Activated naive CD4-positive, alpha-beta T cell treated with anti-CD3 and anti-CD28 coated beads, Interleukin-2, amount 50 U/mL, for 72 hours (primary cell): ENCODE data around the gene ATP4A. TPM values are rescaled to one million over a fixed set of nuclear protein-coding genes. Genes with fewer than 3 reads are reported as not detected.

ENCODE experiments used
- ATAC-seq, 2 donors: fragments of 150-1000 bp; cut with Tn5 transposase; 2 replicates each; pipeline ENCODE4 v1.10.0; 2021; ENCODE audit warnings: mild to moderate bottlenecking in 2 of 2, moderate library complexity in 2 of 2
- DNase-seq, 2 donors: peaks; one replicate each; pipeline ENCODE4 v3.0.0; 2021 to 2022; ENCODE audit warnings: low spot score in 2 of 2
- H3K27ac Mint-ChIP-seq, 2 donors: one replicate each; pipeline ENCODE4 v1.8.0; 2022; ENCODE audit warnings: mild to moderate bottlenecking in 2 of 2, mixed read lengths in 2 of 2
- H3K36me3 Mint-ChIP-seq, 2 donors: one replicate each; pipeline ENCODE4 v1.8.0; 2022; ENCODE audit warnings: mixed read lengths in 2 of 2
- H3K9me3 Mint-ChIP-seq, 2 donors: one replicate each; pipeline ENCODE4 v1.8.0; 2022; ENCODE audit warnings: mixed read lengths in 2 of 2
- total RNA-seq, 2 donors: library from RNA; stranded (reverse); gene quantifications; one replicate each; pipeline ENCODE4 v1.2.3, GENCODE V29; 2022

Gene ATP4A
- total RNA-seq, 2 donors from 2014 or later = not detected

GRCh38 chr19:35556025-35556590 is 7.3 kb downstream of the ATP4A start:
- DNase-seq = no peak
- ATAC-seq = no peak
- H3K27ac Mint-ChIP-seq = no peak overlapping the region

DNA sequence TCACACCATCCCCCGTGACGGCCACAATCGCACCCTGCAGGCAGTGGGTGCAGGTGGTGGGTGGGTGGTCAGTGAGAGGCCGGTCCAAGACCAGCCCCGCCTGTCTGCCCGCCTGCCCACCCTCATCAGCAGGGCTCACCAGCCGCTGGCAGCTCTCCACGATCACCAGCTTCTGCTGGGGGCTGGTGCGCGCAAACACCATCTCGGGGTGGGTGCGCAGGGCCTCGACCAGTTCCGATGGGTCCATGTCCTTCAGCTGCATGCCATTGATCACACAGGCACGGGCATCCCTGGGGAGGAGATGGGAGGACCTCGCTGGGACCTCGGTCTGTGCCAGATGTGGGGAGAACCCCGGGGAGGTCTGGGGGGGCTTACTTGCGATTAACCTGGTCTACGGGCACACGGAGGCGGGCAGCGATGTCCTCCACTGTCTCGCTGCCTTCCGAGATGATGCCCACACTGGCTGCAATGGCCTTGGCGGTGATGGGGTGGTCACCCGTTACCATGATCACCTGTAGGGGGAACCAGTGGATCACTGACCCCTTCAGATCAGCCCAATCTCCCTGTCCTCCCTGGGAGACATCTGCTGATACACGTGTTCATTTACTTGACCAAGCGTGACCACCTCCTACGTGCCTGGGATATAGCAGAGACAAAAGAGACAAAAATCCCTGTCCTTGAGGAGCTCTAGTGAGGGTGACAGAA is 8.0 kb downstream of the ATP4A start:
- Mint-ChIP-seq H3K27ac (no peak overlapping the region), H3K9me3 (no peaks in the 10 kb centered on the region), H3K36me3 (no peaks in the 10 kb centered on the region)
- DNase-seq = no peak
- no peak for ATAC-seq

More at GRCh38 chr19:35556025-35556590, 7.3 kb downstream of the ATP4A start:
- H3K9me3 Mint-ChIP-seq = no peaks in the 10 kb centered on the region
- H3K36me3 Mint-ChIP-seq = no peaks in the 10 kb centered on the region

DNA sequence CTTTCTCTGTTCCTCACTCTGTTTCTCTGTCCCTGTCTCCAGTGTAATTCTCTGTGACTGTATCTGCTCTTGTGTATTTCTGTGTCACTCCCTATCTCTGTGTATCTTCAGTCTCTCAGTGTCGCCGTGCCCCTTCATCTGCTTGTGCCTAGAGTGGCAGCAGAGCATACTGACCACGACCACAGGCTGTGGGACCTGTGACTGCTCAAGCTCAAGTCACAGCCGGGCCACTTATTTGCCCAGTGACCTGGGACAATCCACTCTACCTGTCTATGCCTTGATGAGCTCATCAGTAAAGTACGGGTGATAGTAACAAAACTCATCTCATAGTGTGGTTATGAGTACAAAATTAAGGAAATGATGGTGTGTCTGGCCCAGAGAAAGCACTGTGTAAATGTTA is 9.4 kb downstream of the ATP4A start:
- H3K9me3 Mint-ChIP-seq = no peaks in the 10 kb centered on the region
- H3K27ac Mint-ChIP-seq = peak overlapping the region in 1 of 2 donors; percentile 31
- no peaks in the 10 kb centered on the region for H3K36me3 Mint-ChIP-seq
- DNase-seq (no peak), ATAC-seq (peak in 1 of 2 donors; percentile 20)

DNA sequence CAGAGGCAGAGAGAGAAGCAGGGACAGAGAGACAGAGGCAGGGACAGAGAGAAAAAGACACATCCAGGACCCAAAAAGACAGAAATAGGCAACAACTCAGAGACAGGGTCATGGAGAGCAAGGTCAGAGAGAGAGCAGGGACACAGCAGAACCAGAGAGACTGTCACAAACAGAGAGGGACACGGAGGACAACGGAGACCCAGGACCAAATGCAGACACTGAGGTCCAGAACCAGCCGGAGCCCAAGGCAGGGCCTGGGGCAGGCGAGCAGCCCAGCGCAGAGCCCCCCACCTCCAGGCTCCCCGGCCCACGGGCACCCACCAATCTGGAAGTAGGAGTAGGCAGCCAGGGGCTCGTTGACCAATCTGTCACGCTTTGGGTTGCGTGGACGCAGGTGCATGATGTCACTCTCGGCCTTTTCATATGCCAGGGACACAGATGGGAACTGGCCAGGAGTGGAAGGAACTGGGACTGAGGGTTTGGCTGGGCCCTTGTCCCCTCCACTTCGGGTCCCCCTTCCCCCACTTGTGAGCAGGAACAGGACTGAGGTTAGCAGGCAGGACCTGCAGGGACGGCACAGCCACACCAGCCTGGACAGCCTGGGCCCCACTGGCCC is 10.0 kb downstream of the ATP4A start:
- ATAC-seq = no peak
- no peak overlapping the region for H3K27ac Mint-ChIP-seq
- H3K9me3 Mint-ChIP-seq = no peaks in the 10 kb centered on the region
- DNase-seq = no peak
- H3K36me3 Mint-ChIP-seq = no peaks in the 10 kb centered on the region

DNA sequence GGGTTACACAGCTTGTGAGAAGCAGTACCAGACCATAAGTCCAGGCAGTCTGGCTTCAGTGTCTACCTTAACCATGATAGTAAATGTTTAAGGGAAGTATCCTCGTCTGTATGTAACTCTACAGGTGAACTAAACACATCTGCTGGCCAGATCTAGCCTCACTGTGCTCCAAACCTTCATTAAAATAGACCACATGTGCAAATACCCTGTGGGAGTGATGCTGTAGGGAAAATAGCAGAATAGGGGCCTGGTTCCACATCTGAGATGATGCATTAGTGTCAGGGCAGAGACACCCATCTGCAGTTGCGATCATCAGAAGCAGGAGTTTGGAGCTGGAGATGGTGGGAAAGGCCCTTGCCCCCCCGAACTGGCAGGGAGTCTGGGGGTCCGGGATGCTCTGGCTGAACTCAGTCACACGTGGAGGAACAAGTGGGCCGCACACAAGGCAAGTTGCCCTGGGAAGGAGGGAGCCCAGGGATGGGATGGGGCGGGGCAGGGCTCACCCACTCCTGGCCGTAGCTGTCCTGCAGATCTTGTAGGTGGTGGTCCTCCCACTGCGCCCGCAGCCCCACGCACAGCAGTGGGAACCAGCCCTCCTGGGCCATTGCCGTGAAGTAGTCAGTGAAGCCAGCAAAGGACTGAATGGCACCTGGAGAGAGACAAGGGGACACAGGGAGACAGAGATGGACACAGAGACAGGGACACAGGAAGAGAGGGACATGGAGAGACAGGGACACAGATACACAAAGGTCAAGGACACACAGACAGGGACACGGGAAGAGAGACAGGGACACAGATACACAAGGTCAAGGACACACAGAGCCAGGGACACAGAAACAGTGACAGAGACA is 10.7 kb downstream of the ATP4A start:
- DNase-seq (no peak), ATAC-seq (no peak)
- Mint-ChIP-seq H3K9me3 (no peaks in the 10 kb centered on the region), H3K36me3 (no peaks in the 10 kb centered on the region), H3K27ac (no peak overlapping the region)

GRCh38 chr19:35551091-35551810 is 12.2 kb downstream of the ATP4A start:
- Mint-ChIP-seq H3K36me3 (peaks cover 0 to 6% of the 10 kb centered on the region in 2 donors), H3K9me3 (no peaks in the 10 kb centered on the region), H3K27ac (peak overlapping the region in 1 of 2 donors; percentile 59)
- no peak for DNase-seq
- no peak for ATAC-seq

DNA sequence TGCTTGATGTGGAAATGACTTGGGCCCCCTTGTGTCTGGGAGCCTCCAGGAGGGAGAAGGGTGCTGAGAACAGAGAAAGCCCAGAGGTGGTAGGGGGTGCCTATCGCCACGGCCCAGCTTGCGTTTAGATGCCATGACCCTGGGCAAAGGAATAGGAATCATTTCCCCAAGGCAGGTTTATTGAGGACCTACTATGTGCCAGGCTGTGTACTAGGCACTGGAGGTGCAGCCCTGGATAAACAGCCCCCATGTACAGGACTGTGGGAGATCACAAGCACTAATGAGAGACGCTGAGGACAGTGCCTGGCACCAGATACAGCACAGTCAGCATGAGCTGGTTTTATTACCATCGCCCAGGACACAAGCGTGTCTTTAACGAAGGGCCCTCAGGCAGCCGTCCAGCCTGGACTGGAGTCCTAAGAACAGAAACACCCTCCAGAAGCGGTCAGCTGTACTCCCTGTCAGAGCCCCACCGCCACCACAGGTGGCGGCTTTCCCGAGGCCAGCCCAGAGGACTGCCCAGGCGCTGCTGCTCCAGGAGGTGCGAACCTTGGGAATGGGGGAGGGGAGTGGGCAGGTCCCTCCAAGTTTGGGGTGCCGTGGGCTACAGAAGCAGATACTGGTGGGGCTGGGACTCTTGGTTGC is 13.5 kb downstream of the ATP4A start:
- Mint-ChIP-seq H3K9me3 (no peaks in the 10 kb centered on the region), H3K36me3 (peaks cover 6 to 12% of the 10 kb centered on the region in 2 donors), H3K27ac (peak overlapping the region in 1 of 2 donors; percentile 1)
- ATAC-seq (no peak), DNase-seq (no peak)

- Mint-ChIP-seq H3K9me3 (no peaks in the 10 kb centered on the region), H3K36me3 (peaks cover 13 to 17% of the 10 kb centered on the region in 2 donors), H3K27ac (peak overlapping the region in 1 of 2 donors; percentile 1)
- ATAC-seq = no peak
- peak in 1 of 2 donors; percentile 72 for DNase-seq
These were observed 14.2 kb downstream of the ATP4A start for GRCh38 chr19:35549174-35549788.

DNA sequence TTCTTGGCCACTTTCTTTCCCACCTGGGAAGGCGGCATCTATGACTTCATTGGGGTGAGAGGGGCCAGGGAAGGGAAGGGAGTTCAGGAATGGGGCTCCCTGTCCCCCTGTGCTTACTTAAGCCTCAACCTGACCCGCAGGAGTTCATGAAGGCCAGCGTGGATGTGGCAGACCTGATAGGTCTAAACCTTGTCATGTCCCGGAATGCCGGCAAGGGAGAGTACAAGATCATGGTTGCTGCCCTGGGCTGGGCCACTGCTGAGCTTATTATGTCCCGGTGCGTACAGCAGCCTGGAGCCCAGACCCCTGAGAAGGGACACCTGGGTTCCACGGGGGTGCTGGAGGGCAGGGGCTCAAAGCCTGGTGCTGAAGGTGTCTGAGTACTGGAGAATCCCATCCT is 16.9 kb downstream of the ATP4A start:
- H3K9me3 Mint-ChIP-seq = no peaks in the 10 kb centered on the region
- ATAC-seq (no peak), DNase-seq (no peak)
- peaks cover 14 to 17% of the 10 kb centered on the region in 2 donors for H3K36me3 Mint-ChIP-seq
- peak overlapping the region; percentile 92 to 98 for H3K27ac Mint-ChIP-seq

GRCh38 chr19:35545855-35546381 is 17.5 kb downstream of the ATP4A start:
- DNase-seq (peak; percentile 73 to 82), ATAC-seq (peak; percentile 86 to 92)
- no peaks in the 10 kb centered on the region for H3K9me3 Mint-ChIP-seq
- H3K36me3 Mint-ChIP-seq = peaks cover 14 to 17% of the 10 kb centered on the region in 2 donors
- H3K27ac Mint-ChIP-seq = peak overlapping the region; percentile 92 to 98

DNA sequence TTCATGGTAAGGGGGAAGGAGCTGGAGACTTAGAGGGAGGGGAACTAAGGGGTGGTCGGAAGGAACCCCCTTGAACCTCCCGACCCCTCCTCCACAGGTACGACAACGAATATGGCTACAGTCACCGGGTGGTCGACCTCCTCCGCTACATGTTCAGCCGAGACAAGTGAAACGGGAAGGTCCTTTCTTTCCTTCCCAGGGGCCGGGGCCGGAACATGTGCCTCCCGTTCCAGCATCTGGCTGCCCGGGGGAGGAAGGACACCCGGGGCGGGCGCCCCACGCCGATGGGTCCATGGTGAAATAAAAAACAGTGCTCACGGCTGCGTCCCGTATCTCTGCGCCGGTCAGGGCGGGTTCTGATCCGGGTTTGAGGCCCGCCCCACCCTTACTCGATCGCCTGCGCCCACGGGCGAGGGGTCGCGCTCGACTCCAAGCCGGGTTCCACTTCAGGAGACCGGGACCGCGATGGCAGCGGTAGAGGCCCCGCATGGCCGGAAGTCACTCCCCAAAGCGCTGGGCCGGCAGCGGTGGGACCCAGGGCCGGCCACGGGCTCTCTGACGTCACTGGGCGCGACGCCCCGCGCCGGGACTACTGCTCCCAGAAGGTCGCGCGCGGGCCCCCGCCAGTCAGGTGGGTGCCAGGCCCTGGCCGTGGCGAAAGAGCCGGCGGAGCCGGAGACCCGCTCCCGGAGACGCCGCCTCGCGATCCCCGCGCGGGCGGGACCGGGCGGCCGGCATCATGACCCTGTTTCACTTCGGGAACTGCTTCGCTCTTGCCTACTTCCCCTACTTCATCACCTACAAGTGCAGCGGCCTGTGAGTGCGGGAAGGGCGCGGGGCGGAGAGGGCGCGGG is 18.2 kb downstream of the ATP4A start, which contains the start of gene TMEM147:
TSS of gene TMEM147 (plus strand) at position 626 of the 854 bp plus-strand sequence. CDS start at position 740, 114 bp downstream.
- no peaks in the 10 kb centered on the region for H3K9me3 Mint-ChIP-seq
- peak; percentile 80 to 84 for DNase-seq

GRCh38 chr19:35544110-35544802 is 19.2 kb downstream of the ATP4A start:
- Mint-ChIP-seq H3K36me3 (peaks cover 14 to 17% of the 10 kb centered on the region in 2 donors), H3K27ac (peak overlapping the region; percentile 59 to 98), H3K9me3 (no peaks in the 10 kb centered on the region)
- DNase-seq (no peak), ATAC-seq (no peak)

More for the DNA sequence above, 18.2 kb downstream of the ATP4A start, which contains the start of gene TMEM147:
- Mint-ChIP-seq H3K27ac (peak within 1 kb of the TSS; percentile 92 to 98), H3K36me3 (peaks cover 14 to 17% of the 10 kb centered on the region in 2 donors)
- peak; percentile 50 to 82 for ATAC-seq

- Mint-ChIP-seq H3K9me3 (no peaks in the 10 kb centered on the region), H3K36me3 (peaks cover 14 to 17% of the 10 kb centered on the region in 2 donors), H3K27ac (peak overlapping the region in 1 of 2 donors; percentile 98)
- ATAC-seq (no peak), DNase-seq (no peak)
These were observed 20.0 kb downstream of the ATP4A start for GRCh38 chr19:35543280-35544109.
